HepG2 (cell line): ENCODE measurements around the gene S100A4. TPM values are rescaled to one million over a fixed set of nuclear protein-coding genes. Genes with fewer than 3 reads are reported as not detected.

Experiments used
- BRD4 ChIP-seq: sonication (generic); formaldehyde crosslinking; IDR thresholded peaks from 2 replicates; pipeline ENCODE4 v1.4.0; 2020; ENCODE audit warnings: missing genetic modification reagents
- FOXA3 ChIP-seq: IDR thresholded peaks from 2 replicates; pipeline ENCODE4 v1.6.1; 2016; ENCODE audit warnings: missing genetic modification reagents, missing compliant biosample characterization
- IKZF1 ChIP-seq: fragments of 450-650 bp; IDR thresholded peaks from 2 replicates; pipeline ENCODE4 v1.7.1; 2016
- IRF2 ChIP-seq: IDR thresholded peaks from 2 replicates; pipeline ENCODE4 v1.6.1; 2018; ENCODE audit warnings: missing genetic modification reagents, missing compliant biosample characterization
- KDM5B ChIP-seq: sonication (generic); formaldehyde crosslinking; IDR thresholded peaks from 2 replicates; pipeline ENCODE4 v1.4.0; 2020; ENCODE audit warnings: missing genetic modification reagents, mild to moderate bottlenecking, borderline replicate concordance
- MED1 ChIP-seq: sonication (generic); formaldehyde crosslinking; IDR thresholded peaks from 2 replicates; pipeline ENCODE4 v1.4.0; 2020; ENCODE audit warnings: missing genetic modification reagents
- NBN ChIP-seq: fragments of 450-650 bp; conservative IDR thresholded peaks from 2 replicates; pipeline ENCODE4 v1.6.1; 2017
- NR2F2 ChIP-seq: IDR thresholded peaks from 2 replicates; pipeline ENCODE4 v1.6.1; 2012; ENCODE audit warnings: low read depth, inconsistent platforms, borderline replicate concordance
- PAWR ChIP-seq: sonication (generic); formaldehyde crosslinking; IDR thresholded peaks from 2 replicates; pipeline ENCODE4 v1.4.0; 2020; ENCODE audit warnings: missing genetic modification reagents, mild to moderate bottlenecking, borderline replicate concordance
- POLR2G ChIP-seq: fragments of 200-400 bp; formaldehyde crosslinking; IDR thresholded peaks from 2 replicates; pipeline ENCODE4 v1.6.1; 2018; ENCODE audit warnings: mild to moderate bottlenecking, low read depth, low read length, moderate library complexity
- SOX5 ChIP-seq: IDR thresholded peaks from 2 replicates; pipeline ENCODE4 v1.6.1; 2016; ENCODE audit warnings: borderline replicate concordance
- SRSF4 ChIP-seq: fragments of 200-400 bp; formaldehyde crosslinking; IDR thresholded peaks from one replicate; pipeline ENCODE4 v1.6.1; 2018; ENCODE audit warnings: mild to moderate bottlenecking, low read depth, low read length, moderate library complexity; ENCODE audit not compliant: poor library complexity, severe bottlenecking
- TBX2 ChIP-seq: sonication (generic); formaldehyde crosslinking; IDR thresholded peaks from 2 replicates; pipeline ENCODE4 v1.5.0; 2020; ENCODE audit warnings: missing genetic modification reagents, mild to moderate bottlenecking, borderline replicate concordance
- TCF12 ChIP-seq, 2 experiments: fragments of 450-650 bp in 1 of 2; sonication (generic) in 1 of 2; formaldehyde crosslinking in 1 of 2; IDR thresholded peaks; 2 replicates each; pipeline versions ENCODE4 v1.6.1 to v1.8.0; 2017 to 2022; ENCODE audit warnings: antibody characterized with exemption in 1 of 2, mild to moderate bottlenecking in 1 of 2, missing genetic modification reagents in 1 of 2, moderate library complexity in 1 of 2
- THYN1 ChIP-seq: sonication (generic); formaldehyde crosslinking; IDR thresholded peaks from 2 replicates; pipeline ENCODE4 v1.8.1; 2023; ENCODE audit warnings: low read depth, mild to moderate bottlenecking, moderate library complexity, missing genetic modification reagents, borderline replicate concordance
- ZMYM2 ChIP-seq: sonication (generic); formaldehyde crosslinking; IDR thresholded peaks from 2 replicates; pipeline ENCODE4 v1.8.0; 2022; ENCODE audit warnings: mild to moderate bottlenecking, missing genetic modification reagents
- ZNF224 ChIP-seq: sonication (generic); formaldehyde crosslinking; IDR thresholded peaks from 2 replicates; pipeline ENCODE4 v1.5.0; 2020; ENCODE audit warnings: mild to moderate bottlenecking, missing genetic modification reagents
- ZNF331 ChIP-seq: sonication (generic); formaldehyde crosslinking; IDR thresholded peaks from 2 replicates; pipeline ENCODE4 v1.4.0; 2020; ENCODE audit warnings: missing genetic modification reagents
- ZNF383 ChIP-seq: sonication (generic); formaldehyde crosslinking; IDR thresholded peaks from 2 replicates; pipeline ENCODE4 v1.4.0; 2020; ENCODE audit warnings: missing genetic modification reagents, mild to moderate bottlenecking, borderline replicate concordance
- ZNF451 ChIP-seq: sonication (generic); formaldehyde crosslinking; IDR thresholded peaks from 2 replicates; pipeline ENCODE4 v1.5.0; 2020; ENCODE audit warnings: mild to moderate bottlenecking, missing genetic modification reagents
- ZNF564 ChIP-seq: sonication (generic); formaldehyde crosslinking; IDR thresholded peaks from 2 replicates; pipeline ENCODE4 v1.8.1; 2023; ENCODE audit warnings: mild to moderate bottlenecking, missing genetic modification reagents
- ZNF607 ChIP-seq: sonication (generic); formaldehyde crosslinking; IDR thresholded peaks from 2 replicates; pipeline ENCODE4 v1.5.1; 2020; ENCODE audit warnings: missing genetic modification reagents, mild to moderate bottlenecking, borderline replicate concordance
- polyA plus RNA-seq, 8 experiments: library from polyadenylated mRNA; depleted of rRNA in 3 of 8; stranded (reverse) in 7 of 8; unstranded in 1 of 8; fragments of >200 nt; fragmentation: Illumina TruSeq in 4 of 8; extraction: Trizol in 4 of 8; gene quantifications; 2 replicates each; pipeline versions ENCODE4 v1.2.1 to v1.2.3, GENCODE V29; 2011 to 2016; ENCODE audit warnings: low read depth in 4 of 8, missing spikeins in 1 of 8, mixed read lengths in 1 of 8; ENCODE audit not compliant: insufficient read depth in 1 of 8
- total RNA-seq, 5 experiments: library from RNA; depleted of rRNA; stranded (reverse); fragments of >200 nt; fragmentation: Illumina TruSeq; extraction: Trizol; gene quantifications; 2 replicates each; pipeline ENCODE4 v1.2.3, GENCODE V29; 2016; ENCODE audit warnings: low read depth in 1 of 5
- TF ChIP-seq, protein P1 (sequence below): fragments of 450-650 bp; IDR thresholded peaks from 2 replicates; pipeline ENCODE4 v1.6.1; 2016
- TF ChIP-seq, protein P2 (sequence below): sonication (generic); formaldehyde crosslinking; IDR thresholded peaks from 2 replicates; pipeline ENCODE4 v1.8.0; 2022; ENCODE audit warnings: low read depth, missing genetic modification reagents
- TF ChIP-seq, protein P3 (sequence below): sonication (generic); formaldehyde crosslinking; IDR thresholded peaks from 2 replicates; pipeline ENCODE4 v1.5.0; 2020; ENCODE audit warnings: missing genetic modification reagents
- TF ChIP-seq, protein P4 (sequence below): sonication (generic); formaldehyde crosslinking; IDR thresholded peaks from 2 replicates; pipeline ENCODE4 v1.9.0; 2022; ENCODE audit warnings: missing genetic modification reagents, mild to moderate bottlenecking, borderline replicate concordance

The S100A4 gene
- total and polyA plus RNA-seq, 2 of the 13 experiments (the other 11 are each of a cell fraction or from before 2014, with no cell fraction given): 12.9 to 20.2 TPM

DNA sequence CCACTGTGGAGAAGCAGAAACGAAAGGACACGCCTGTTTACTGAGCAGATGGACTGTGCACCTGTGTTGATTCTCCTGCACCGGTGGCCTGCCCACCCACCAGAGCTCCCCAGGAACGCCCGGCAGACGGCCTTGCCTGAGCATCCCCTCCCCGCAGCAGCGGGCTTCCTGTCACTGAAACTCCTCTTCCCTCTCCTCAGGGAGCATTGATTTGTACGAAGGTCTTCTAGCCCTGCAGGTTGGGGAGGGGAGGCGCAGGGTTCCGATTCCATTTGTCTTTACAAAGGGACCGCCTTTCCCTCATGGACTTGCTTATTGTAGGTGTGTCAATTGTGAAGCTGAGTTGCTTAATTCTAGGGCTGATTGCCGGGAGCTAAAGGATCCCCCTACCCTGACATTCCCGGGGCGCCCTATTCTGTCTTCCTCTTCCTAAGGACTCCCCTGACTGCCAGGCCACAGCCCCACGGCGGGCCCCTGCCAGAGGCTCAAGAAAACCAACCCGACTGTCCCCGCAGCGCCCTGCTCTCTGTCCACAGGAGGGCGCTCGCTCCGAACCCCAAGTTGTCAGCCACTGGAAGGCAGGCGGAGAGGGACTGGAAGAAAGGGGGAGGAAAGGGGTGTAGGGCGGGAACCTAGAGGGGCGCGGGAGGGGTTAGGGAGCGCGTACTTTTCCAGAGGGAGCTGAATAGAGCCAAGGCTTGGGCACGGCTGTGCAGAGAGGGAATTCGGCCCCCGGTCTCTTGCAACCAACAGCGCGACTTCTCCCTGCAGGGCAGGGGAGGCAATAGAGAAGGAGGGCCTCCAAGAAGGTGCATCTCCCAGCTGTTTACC lies 12.6 kb downstream of the S100A4 start (continued):
- TF ChIP-seq, protein P1, sequence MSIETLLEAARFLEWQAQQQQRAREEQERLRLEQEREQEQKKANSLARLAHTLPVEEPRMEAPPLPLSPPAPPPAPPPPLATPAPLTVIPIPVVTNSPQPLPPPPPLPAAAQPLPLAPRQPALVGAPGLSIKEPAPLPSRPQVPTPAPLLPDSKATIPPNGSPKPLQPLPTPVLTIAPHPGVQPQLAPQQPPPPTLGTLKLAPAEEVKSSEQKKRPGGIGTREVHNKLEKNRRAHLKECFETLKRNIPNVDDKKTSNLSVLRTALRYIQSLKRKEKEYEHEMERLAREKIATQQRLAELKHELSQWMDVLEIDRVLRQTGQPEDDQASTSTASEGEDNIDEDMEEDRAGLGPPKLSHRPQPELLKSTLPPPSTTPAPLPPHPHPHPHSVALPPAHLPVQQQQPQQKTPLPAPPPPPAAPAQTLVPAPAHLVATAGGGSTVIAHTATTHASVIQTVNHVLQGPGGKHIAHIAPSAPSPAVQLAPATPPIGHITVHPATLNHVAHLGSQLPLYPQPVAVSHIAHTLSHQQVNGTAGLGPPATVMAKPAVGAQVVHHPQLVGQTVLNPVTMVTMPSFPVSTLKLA: no peak
- TF ChIP-seq BRD4 (no peak), ZMYM2 (no peak), PAWR (CRISPR knock-in tag) (no peak), TBX2 (CRISPR knock-in tag) (peak; percentile 29; the same call in 1 of the 2 replicates), KDM5B (no peak), IKZF1 (no peak), ZNF383 (CRISPR knock-in tag) (no peak), ZNF564 (CRISPR knock-in tag) (no peak), SRSF4 (no peak), SOX5 (no peak; the same call in 1 of the 2 replicates), FOXA3 (CRISPR knock-in tag) (peak; percentile 89), ZNF224 (no peak), ZNF451 (CRISPR knock-in tag) (no peak), NR2F2 (peak; percentile 14; the same call in 1 of the 2 replicates), THYN1 (CRISPR knock-in tag) (no peak), ZNF331 (CRISPR knock-in tag) (peak; percentile 99), POLR2G (no peak), MED1 (0 out of 2 replicates have a peak, but pooled peaks have one; percentile 43), IRF2 (CRISPR knock-in tag) (no peak), ZNF607 (no peak; the same call in 1 of the 2 replicates), TCF12 (IDR thresholded peaks at IDR 0.05) (no peak), TCF12 (CRISPR knock-in tag; IDR thresholded peaks at IDR 0.05) (no peak), NBN (no peak)
- TF ChIP-seq, protein P2, sequence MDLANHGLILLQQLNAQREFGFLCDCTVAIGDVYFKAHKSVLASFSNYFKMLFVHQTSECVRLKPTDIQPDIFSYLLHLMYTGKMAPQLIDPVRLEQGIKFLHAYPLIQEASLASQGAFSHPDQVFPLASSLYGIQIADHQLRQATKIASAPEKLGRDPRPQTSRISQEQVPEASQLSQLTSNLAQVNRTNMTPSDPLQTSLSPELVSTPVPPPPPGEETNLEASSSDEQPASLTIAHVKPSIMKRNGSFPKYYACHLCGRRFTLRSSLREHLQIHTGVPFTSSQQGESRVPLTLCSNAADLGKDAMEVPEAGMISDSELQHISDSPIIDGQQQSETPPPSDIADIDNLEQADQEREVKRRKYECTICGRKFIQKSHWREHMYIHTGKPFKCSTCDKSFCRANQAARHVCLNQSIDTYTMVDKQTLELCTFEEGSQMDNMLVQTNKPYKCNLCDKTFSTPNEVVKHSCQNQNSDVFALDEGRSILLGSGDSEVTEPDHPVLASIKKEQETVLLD (CRISPR knock-in tag): no peak
- TF ChIP-seq, protein P3, sequence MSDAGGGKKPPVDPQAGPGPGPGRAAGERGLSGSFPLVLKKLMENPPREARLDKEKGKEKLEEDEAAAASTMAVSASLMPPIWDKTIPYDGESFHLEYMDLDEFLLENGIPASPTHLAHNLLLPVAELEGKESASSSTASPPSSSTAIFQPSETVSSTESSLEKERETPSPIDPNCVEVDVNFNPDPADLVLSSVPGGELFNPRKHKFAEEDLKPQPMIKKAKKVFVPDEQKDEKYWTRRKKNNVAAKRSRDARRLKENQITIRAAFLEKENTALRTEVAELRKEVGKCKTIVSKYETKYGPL (CRISPR knock-in tag): no peak
- TF ChIP-seq, protein P4, sequence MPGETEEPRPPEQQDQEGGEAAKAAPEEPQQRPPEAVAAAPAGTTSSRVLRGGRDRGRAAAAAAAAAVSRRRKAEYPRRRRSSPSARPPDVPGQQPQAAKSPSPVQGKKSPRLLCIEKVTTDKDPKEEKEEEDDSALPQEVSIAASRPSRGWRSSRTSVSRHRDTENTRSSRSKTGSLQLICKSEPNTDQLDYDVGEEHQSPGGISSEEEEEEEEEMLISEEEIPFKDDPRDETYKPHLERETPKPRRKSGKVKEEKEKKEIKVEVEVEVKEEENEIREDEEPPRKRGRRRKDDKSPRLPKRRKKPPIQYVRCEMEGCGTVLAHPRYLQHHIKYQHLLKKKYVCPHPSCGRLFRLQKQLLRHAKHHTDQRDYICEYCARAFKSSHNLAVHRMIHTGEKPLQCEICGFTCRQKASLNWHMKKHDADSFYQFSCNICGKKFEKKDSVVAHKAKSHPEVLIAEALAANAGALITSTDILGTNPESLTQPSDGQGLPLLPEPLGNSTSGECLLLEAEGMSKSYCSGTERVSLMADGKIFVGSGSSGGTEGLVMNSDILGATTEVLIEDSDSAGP (CRISPR knock-in tag): peak; percentile 51; the same call in 1 of the 2 replicates
